Hematopoietic multipotent progenitor cell treated with erythropoietin and hydrocortisone succinate and interleukin-3 and kit ligand, for 4 days (in vitro differentiated cells): Measurements from ENCODE around the gene MTHFSD.

Experiments used
- DNase-seq: peaks from one replicate; pipeline ENCODE4 v3.0.0-alpha.2; 2015

MTHFSD gene

DNA sequence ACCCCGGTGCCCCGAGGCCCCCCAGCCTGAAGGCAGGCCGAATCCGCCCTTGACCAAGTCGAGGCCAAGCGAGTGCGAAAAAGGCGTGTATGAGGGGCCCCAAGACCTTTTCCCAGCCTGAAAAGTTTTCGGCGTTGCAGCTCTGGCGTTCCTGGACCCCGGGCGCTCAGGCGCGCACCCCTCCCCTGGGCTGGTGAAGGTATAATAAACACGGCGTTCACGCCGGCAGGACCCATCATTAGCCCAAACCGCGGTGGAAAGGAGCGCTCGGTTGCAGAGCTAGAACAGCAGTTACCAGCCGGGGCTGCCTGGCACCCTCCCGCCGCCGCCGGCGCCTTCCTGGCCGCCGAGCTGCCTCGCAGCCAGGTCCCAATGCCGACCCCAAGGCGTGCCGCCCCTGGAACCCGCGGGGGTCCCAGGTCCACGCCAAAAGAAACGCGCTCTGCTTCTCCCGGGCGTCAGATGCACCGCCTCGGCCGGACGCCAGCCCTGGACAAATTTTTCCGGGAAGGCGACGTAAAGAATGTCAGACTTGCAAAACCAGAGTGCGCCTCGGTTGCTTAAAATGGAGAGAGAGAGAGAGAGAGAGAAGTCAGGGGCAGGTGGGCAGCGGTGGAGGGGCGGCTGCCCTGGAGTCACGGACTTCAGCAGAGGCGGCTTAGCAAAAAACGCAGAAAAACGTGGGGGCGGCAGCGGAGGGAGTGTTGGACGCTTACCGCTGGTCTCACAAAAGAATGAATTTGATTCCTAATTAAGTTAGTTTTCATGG lies 56.2 kb downstream of the MTHFSD start:
- no peak for DNase-seq

DNA sequence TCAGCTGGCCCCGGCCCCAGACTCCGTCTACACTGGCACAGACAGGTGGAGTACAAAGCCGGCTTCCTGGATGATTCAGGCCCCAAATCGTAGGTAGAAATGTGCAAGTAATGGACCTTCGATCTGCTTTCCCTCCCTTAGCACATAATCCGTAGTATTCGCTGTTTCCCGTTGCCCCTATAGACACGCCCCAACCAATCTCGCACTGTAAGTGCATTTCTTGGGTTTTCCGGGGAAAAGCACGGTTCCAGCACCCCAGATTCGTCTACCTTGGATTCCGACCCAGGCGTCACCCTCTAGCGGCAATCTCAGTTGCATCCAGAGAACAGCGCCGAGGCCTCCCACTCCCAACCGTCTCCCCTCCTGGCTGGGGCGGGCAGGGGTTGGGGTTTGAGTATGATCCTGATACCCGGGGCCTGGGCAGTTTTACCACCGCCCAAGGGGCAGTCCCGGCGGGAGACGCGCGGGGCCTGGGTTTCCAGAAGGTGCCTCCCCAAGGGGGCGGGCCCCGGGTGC lies 56.8 kb downstream of the MTHFSD start:
- no peak for DNase-seq

DNA sequence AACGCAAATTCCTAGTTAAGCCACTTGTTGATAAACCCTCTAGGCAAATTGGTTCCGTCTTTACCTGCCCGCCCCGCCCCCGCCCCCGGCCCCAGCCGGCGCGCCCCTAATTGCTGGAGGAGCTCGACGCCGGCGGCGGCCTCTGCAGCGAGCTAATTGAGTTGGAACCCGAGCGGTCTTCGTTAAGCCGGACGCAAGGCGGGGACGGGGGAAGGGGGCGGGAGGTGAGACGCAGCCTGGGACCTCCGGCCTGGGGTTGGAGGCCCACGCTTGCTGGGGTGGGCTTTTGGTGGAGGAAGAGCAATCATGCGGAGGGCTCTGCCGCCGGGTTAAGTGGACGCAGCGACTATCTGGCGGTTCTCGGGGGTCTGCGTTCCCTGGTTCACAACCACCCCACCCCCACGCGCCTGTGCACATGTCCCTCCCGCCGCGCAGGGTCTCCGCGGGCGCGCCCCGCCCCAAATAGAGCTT lies 57.4 kb downstream of the MTHFSD start:
- DNase-seq = no peak

DNA sequence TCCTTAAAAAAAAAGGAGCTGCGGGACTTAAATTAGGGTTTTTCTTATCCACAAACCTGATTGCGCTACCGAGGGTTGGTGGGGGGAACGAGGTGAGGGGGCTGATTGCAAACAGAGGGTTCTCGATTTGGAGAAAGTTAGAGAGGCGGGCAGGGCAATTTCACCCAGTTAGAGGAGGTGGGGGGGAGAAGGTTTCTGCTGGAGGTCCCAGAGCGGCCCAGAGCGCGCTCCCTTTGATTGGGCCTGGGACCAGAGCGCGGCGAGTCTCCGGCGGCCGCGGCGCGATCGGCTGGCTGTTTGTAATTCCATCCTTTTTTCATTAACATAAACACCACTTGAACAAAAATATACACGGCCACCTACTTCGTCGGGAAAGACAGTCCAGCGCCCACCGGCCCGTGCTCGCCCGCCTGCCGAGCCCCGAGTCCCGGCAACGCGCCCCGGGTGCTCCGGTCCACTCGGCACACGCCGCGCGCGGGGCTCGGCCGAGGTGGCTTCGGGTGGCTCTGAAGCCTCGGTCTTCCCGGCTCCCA lies 58.0 kb downstream of the MTHFSD start:
- DNase-seq = no peak

DNA sequence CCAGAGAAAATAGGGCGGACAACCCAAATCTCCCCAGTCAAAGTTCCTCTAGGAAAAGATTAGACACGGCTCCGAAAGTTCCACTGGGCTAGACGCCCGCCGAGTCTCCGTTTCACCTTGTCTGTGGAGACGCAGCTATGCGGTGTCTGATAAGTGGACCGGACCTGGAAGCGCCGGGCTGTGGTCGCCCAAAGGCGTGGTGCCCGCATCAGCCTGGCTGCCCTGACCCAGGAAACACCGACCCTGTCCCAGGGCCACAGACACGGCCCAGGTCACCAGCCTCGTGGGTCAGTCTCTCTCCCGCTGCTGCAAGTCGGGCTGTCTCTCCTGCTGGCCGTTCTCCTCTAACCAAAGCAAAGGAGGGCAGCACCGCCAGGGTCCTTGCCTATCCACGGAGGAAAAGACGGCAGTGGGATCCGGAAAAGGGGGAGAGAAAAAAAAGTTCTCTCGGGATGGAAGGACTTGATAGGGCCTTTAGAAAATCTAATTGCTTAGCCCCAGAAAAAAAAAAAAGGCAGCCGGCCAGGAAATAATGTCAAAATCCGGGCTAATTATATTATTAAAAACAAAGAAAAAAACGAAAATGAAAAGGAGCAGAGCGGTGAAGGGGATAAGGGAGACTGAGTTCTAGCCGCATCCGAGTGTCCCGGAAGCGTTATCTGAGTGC lies 58.6 kb downstream of the MTHFSD start:
- no peak for DNase-seq

DNA sequence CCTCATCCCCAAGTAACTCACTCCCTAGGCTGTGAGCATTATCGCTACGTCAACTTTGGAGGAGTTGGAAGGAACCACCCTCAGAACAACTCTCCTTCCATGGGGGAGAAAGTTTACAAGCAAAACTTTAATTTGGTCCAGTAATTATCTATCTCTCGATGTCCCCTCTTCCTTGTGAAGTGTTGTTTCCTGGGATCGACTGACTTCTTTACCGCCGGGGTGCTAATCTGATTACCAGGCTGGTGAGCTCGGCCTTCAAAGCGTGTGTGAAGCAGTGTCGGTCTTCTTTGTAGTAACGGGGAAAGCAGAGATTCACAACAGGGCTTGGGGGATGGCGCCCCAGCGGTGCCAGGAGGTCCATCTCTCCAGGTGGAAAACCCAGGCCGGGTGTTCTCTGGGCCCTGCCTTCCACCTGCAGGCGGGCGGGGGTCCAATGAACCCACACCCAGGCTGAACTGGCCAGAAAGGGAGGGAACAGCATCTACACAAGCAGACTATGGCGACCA lies 59.2 kb downstream of the MTHFSD start:
- DNase-seq = no peak

DNA sequence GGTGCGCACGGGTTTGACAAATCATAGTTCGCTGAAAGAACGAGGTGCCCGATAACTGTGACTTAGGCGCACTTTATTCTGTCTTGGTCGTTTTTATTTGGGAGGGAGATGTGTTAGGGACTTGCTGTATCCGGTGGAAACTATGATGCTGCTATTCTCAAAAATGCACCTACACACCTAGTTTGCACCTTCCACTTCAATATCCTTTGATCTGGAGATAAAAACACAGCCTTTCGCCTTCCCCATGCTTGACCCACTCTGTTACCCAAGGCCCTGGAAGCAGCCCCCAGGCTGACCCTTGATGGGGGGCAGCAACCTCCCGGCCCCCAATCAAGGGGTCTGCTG lies 59.7 kb downstream of the MTHFSD start:
- DNase-seq = no peak

DNA sequence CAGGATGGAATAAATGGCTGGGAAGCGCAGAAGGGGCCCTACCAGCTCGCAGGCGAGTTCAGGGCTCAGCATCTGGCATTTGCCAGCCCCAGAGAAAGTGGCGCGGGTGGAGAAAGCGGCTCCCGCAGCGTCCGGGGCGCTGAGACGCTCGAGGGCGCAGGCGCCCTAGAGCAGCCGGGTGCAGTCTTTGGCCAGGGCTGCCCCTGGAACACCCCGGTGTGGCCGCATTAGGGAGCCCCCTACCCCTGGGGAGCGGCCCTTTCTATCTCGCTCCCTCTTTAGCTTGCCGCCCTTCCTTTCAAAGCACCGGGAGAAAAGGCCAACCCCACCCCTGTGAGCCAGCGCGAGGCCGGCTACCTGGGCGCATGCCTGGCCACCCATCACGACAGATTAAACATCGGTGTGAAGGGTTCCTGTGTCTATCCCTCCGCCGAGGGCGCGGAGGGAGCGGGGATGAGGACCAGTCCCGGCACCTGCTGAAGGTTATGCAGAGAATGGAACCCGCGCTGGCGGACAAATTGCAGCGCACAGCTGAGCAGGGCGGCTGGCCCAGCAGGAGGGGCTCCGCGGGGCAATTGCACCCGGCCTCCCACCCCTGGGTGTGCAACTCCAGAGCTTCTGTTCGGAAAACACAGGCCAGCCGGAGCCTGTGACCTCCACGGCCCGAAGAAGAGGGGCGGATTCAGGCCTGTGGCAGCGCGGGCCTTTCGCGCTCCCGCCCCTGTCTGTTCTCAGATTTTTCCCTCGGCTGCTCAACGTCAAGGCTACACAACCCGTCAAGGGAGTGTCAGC lies 60.3 kb downstream of the MTHFSD start:
- DNase-seq = no peak

DNA sequence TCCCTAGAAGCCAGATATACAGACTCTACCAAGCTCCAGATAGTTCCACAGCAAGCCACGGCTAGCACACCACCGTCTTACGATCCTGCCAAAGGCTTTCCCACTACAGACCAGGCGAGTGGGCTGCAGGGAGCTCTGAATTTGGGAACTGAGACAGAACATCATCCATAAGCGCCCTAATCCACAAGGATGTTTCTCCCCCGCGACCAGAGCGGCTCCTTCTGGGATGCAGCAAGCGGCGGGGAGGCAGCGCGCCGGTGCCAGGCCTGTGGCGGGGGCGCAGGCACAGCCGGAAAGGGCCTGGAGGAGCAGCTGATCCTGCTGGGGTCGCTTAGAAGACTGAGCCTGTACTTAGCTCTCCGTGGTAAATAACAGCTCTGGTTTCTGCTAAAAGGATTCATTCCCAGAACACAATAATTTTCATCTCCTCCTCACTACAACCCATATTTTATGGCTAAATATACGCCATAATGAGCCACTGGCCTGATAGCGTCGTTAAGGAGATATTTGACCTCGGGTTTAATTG lies 60.9 kb downstream of the MTHFSD start:
- DNase-seq = no peak

DNA sequence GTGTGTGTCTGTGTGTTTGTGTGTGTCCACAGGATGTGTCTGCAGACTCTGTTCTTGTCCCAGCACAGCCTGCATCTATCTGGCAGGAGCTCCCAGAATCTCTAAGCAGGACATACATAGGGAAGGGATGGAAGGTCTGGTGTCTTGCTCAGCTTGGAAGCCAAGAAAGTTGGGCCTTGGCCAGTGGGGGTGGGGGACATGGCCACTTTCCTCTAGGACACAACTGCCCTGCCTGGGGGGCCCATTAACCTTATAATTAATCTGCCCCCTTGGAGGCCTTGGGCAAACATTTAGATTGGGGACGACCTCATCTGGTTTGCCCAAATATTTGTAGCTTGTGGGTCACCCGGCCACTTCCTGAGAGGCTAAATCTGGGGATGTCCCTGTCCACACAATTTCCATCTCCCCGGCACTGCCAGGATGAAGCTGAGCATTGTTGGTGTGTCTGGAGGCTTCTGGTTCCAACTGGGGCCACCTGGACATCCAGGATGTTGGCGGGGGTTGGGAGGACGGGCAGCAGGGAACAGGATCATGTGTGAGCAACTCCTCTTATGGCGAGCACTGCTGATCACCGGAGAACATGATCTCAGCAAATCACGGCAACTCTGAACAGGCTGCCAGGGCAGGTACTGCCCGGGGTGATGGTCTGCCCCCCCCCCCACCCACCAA lies 61.9 kb downstream of the MTHFSD start:
- DNase-seq = no peak

DNA sequence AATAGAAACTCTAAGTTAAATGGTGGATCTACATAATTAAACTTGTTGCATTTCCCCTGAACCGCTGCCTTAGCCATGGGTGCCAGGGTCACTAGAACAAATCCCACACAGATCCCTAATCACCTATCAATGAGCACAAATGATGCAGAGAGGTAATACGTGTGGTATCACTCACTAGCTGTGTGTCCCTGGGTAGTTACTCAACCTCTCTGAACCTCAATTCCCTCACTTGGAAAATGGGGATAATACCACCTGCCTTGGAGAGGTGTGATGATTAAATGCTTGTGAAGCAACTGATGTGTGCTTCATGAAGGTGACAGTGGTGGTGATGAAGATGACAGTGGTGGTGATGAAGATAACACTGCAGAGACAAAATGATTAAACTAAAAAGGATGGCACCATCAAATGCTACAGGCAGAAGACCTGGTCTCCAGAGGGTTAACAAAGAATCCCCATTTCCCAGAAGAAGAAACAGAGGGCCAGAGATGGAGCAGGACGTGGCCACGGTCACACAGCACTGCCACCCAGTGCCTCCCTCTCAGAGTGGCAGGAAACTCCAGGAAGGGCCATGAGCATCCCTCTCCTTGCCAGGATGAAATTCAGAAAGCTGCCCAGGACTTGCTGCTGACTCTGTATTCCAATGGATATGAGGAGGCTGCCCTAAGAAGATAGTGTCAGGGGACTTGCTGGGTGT lies 62.6 kb downstream of the MTHFSD start:
- no peak for DNase-seq

DNA sequence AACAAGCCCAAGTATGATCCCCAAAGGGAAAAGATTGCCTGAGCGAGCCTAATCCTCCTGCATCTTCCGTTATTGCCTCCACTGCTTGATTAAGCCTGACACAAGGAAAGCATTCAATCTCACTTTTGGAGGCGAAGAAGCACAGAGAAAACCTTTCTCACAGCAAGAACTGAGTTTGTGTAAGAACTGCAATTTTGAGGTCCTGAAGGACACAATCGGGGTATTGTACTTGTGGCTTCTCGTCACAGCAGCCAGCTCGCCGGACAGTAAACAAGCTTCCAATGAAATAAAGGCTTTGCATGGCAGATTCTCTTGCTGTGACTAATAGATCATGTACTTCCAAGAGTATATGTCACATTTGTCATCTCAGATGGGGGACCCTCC lies 63.4 kb downstream of the MTHFSD start:
- DNase-seq = no peak

DNA sequence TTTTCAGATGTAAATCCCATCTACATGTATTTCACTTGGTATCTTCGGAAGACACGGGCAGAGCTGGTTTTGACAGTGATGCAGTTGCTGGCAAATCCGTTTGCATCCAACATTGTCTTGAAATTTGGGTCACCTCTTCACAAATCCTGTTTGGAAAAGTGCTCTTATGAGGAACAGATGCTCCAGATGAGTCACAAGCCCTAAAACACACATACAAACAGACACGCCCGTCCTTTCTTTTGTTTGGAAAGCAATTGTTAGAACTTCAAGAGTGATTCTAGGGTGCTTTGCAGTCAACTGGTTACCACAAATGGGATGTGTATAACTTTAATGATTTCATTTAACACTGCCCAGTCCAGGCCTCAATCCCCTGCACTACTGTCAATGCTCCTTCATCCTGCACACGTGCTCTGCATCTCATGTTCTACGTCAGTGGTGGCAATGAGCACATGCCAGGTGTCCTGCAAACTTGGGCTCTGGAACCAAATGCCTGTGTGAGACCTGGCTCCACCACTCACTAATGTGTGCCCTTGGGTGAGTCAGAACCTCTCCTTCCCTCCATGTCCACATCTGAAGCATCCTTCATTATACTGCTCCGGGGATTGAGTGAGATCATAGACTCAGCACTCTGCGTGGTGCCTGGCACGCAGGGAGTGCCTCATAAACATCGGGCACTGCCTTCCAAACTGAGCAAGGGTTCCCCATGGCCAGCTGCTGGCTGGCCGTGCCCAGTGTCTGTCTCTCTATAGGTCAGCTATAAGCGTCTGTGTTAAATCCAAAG lies 64.0 kb downstream of the MTHFSD start:
- DNase-seq = no peak

DNA sequence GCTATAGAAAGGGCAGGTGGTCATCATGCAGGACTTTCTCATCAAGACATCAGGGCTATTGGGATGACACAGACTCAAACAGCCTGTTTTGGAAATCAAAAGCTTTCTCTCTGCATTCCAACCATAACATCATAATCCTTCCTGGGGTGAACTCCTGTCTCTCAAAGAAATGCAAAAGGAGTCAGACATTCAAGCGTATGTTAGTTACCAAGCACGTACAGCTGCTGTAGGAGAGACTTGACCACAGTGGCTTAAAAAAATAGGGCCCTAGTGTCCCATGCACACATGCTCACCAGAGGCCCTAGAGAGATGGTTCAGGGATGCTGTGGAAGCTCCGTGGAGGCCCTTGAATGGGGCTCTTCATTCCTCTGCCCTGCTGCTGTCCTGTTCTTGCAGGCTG lies 69.3 kb downstream of the MTHFSD start:
- DNase-seq = no peak

DNA sequence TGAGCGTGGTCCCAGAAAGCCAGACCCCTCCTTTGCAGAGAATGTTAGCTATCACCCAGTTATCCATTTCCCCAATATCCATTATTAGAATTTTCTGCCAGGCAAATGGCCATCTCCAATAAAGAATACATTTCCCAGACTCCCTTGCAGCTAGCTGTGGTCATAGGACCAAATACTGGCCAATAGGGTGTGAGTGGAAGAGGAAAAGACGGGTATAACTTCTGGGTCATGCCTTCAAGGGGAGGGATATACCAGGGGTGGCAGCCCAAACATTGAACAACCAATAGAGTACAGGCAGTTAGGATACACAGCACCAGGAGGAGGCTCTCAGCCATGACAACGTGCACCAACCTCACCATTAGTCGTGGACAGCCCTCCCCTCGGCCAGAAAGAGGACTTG lies 70.8 kb downstream of the MTHFSD start:
- no peak for DNase-seq

DNA sequence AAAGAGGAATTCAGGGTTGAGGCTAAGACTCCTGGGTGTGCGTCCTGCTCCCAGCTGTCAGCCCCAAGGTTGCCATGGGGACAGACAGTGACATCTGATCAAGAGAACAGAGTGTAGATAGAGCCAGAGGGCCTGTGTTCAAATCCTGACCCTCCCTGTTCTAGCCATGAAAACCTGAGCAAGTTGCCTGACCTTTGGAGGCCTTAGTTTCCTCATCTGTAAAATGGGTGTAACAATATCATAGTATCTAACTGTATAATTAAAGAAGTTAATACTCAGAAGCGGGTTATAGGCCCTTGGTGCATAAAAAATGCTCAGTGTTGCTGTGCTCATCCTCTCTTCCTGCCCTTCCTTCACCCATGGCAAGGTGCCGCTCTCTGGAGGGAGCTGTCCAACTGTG lies 73.4 kb downstream of the MTHFSD start:
- no peak for DNase-seq

DNA sequence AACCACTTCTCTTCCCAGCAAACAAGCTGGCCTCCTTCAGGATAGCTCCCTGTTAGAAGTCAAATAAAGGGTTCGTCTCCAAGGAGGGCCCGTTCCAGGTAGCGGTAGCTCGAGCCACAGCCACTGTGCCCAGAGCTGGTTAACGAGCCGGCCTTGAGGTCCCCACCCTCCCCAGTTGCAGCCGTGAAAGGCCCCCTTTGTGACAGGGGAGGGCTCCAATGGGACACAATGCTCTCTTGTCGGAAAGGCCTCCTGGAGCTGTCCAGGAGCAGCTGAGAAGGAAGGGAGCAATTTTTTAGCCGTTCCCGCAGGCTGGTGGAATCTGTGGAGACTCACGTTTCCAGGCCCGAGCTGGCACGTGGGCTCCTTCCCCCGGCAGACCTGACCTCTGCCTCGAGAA lies 74.6 kb downstream of the MTHFSD start:
- DNase-seq = no peak
